ENCODE data around the gene GMCL2. TPM values are rescaled to one million over a fixed set of nuclear protein-coding genes. Genes with fewer than 3 reads are reported as not detected.

The GMCL2 gene
- total RNA-seq, 2 experiments from 2014 or later, result not detected

GRCh38 chr5:178228609-178229008, 41.4 kb upstream of the GMCL2 start:
- no peak overlapping the region for H3K4me2 ChIP-seq (ENCODE audit: low read length)
- H3K9me3 ChIP-seq (ENCODE audit: low read length), result no peaks in the 10 kb centered on the region
- H3K9me2 ChIP-seq (ENCODE audit: insufficient read depth, low read length), result no peaks in the 10 kb centered on the region
- H3K4me1 ChIP-seq (ENCODE audit: insufficient read depth, low read length, poor library complexity, severe bottlenecking), result peaks cover 23% of the 10 kb centered on the region
- no peak for DNase-seq (ENCODE audit: low spot score)
- ChIA-PET POLR2A (interaction anchor here (0.5 to 1.2 kb wide), 3 partner anchors 10 to 1380 kb away, joined by 3 to 5 read pairs (median 4); no protein-coding TSS in a partner anchor), CTCF (ENCODE audit: unreplicated experiment) (no interaction called here)
- no peak overlapping the region for H2AFZ ChIP-seq (ENCODE audit: low read length)
- H3K36me3 ChIP-seq (ENCODE audit: insufficient read depth, low read length), result peaks cover 83% of the 10 kb centered on the region
- peaks cover 9% of the 10 kb centered on the region; the same call in 1 of the 2 replicates for H4K20me1 ChIP-seq (ENCODE audit: insufficient read depth, low read length)
- peaks cover 29% of the 10 kb centered on the region for H3K79me2 ChIP-seq (ENCODE audit: insufficient read depth, low read depth, low read length)
- no TSS peak for BruUV-seq (replicated peaks)
- H3K27ac ChIP-seq (ENCODE audit: low read depth, low read length, poor library complexity, severe bottlenecking), result no peak overlapping the region
- intact Hi-C loops (cut with micrococcal nuclease; ENCODE audit: unreplicated experiment), result no loop called here
- no peak overlapping the region for H3K4me3 ChIP-seq (ENCODE audit: low read depth, low read length, poor library complexity, severe bottlenecking)
- TF ChIP-seq CTCF (conservative IDR thresholded peaks at IDR 0.05; ENCODE audit: low read length), result no peak
- no peak for TF ChIP-seq EZH2phosphoT487 (IDR thresholded peaks at IDR 0.05; ENCODE audit: borderline replicate concordance, low read depth, low read length)

GRCh38 chr5:178227929-178228328, 40.8 kb upstream of the GMCL2 start:
- H3K9me3 ChIP-seq (ENCODE audit: low read length), result no peaks in the 10 kb centered on the region
- peaks cover 89% of the 10 kb centered on the region for H3K36me3 ChIP-seq (ENCODE audit: insufficient read depth, low read length)
- no peak for DNase-seq (ENCODE audit: low spot score)
- H3K27ac ChIP-seq (ENCODE audit: low read depth, low read length, poor library complexity, severe bottlenecking), result no peak overlapping the region
- CTCF ChIA-PET (ENCODE audit: unreplicated experiment), result no interaction called here
- intact Hi-C loops (cut with micrococcal nuclease; ENCODE audit: unreplicated experiment), result no loop called here
- H3K9me2 ChIP-seq (ENCODE audit: insufficient read depth, low read length), result no peaks in the 10 kb centered on the region
- BruUV-seq (replicated peaks), result no TSS peak
- peaks cover 29% of the 10 kb centered on the region for H3K79me2 ChIP-seq (ENCODE audit: insufficient read depth, low read depth, low read length)
- H3K4me1 ChIP-seq (ENCODE audit: insufficient read depth, low read length, poor library complexity, severe bottlenecking), result peaks cover 18% of the 10 kb centered on the region
- no peak overlapping the region for H2AFZ ChIP-seq (ENCODE audit: low read length)
- H4K20me1 ChIP-seq (ENCODE audit: insufficient read depth, low read length), result peaks cover 9% of the 10 kb centered on the region; the same call in 1 of the 2 replicates
- no peak for TF ChIP-seq CTCF (conservative IDR thresholded peaks at IDR 0.05; ENCODE audit: low read length)
- no peak for TF ChIP-seq EZH2phosphoT487 (IDR thresholded peaks at IDR 0.05; ENCODE audit: borderline replicate concordance, low read depth, low read length)
- H3K4me2 ChIP-seq (ENCODE audit: low read length), result no peak overlapping the region
- POLR2A ChIA-PET, result interaction anchor here (1.2 kb wide), 1 partner anchor 11 kb away, joined by 4 read pairs; no protein-coding TSS in a partner anchor
- H3K4me3 ChIP-seq (ENCODE audit: low read depth, low read length, poor library complexity, severe bottlenecking), result no peak overlapping the region

- Histone ChIP-seq H3K9me2 (ENCODE audit: insufficient read depth, low read length) (no peaks in the 10 kb centered on the region), H3K4me2 (ENCODE audit: low read length) (no peak overlapping the region), H3K4me3 (ENCODE audit: low read depth, low read length, poor library complexity, severe bottlenecking) (no peak overlapping the region), H4K20me1 (ENCODE audit: insufficient read depth, low read length) (peaks cover 9% of the 10 kb centered on the region; the same call in 1 of the 2 replicates), H3K4me1 (ENCODE audit: insufficient read depth, low read length, poor library complexity, severe bottlenecking) (peaks cover 16% of the 10 kb centered on the region), H3K27ac (ENCODE audit: low read depth, low read length, poor library complexity, severe bottlenecking) (no peak overlapping the region), H2AFZ (ENCODE audit: low read length) (no peak overlapping the region), H3K9me3 (ENCODE audit: low read length) (no peaks in the 10 kb centered on the region), H3K79me2 (ENCODE audit: insufficient read depth, low read depth, low read length) (peaks cover 29% of the 10 kb centered on the region), H3K36me3 (ENCODE audit: insufficient read depth, low read length) (peaks cover 97% of the 10 kb centered on the region)
- ChIA-PET POLR2A (no interaction called here), CTCF (ENCODE audit: unreplicated experiment) (no interaction called here)
- intact Hi-C loops (cut with micrococcal nuclease; ENCODE audit: unreplicated experiment), result no loop called here
- no peak for DNase-seq (ENCODE audit: low spot score)
- no peak for TF ChIP-seq CTCF (conservative IDR thresholded peaks at IDR 0.05; ENCODE audit: low read length)
- TF ChIP-seq EZH2phosphoT487 (IDR thresholded peaks at IDR 0.05; ENCODE audit: borderline replicate concordance, low read depth, low read length), result no peak
- no TSS peak for BruUV-seq (replicated peaks)
Measured at GRCh38 chr5:178227138-178227659, 40.0 kb upstream of the GMCL2 start.

Data from OCI-LY7 (cell line).